GM10248 (cell line): Measurements from ENCODE around the gene TRAPPC1.
A peak's percentile ranks its signal among the peaks of the same experiment; 100 is the strongest.

ENCODE experiments used
- CTCF ChIA-PET: fragments of 300-600 bp; sonication (Branson Sonifier 250); formaldehyde crosslinking; extraction: SDS; loops from one replicate; lab custom pipeline; 2021; ENCODE audit warnings: antibody characterized with exemption; lab: Yijun Ruan, JAX
- POLR2A ChIA-PET: fragments of 350-650 bp; sonication (Branson Sonifier 250); formaldehyde crosslinking; extraction: SDS; loops from one replicate; lab custom pipeline; 2020; ENCODE audit warnings: antibody characterized with exemption; lab: Yijun Ruan, JAX
- DNase-seq: peaks from one replicate; pipeline ENCODE4 v3.0.0; 2012; ENCODE audit errors: extremely low spot score
- TF ChIP-seq, protein P1 (sequence below): IDR thresholded peaks from 2 replicates; pipeline ENCODE4 v1.5.1; 2012; ENCODE audit warnings: mild to moderate bottlenecking, low read depth; ENCODE audit errors: extremely low read depth, missing control alignments, control extremely low read depth

Gene TRAPPC1

DNA sequence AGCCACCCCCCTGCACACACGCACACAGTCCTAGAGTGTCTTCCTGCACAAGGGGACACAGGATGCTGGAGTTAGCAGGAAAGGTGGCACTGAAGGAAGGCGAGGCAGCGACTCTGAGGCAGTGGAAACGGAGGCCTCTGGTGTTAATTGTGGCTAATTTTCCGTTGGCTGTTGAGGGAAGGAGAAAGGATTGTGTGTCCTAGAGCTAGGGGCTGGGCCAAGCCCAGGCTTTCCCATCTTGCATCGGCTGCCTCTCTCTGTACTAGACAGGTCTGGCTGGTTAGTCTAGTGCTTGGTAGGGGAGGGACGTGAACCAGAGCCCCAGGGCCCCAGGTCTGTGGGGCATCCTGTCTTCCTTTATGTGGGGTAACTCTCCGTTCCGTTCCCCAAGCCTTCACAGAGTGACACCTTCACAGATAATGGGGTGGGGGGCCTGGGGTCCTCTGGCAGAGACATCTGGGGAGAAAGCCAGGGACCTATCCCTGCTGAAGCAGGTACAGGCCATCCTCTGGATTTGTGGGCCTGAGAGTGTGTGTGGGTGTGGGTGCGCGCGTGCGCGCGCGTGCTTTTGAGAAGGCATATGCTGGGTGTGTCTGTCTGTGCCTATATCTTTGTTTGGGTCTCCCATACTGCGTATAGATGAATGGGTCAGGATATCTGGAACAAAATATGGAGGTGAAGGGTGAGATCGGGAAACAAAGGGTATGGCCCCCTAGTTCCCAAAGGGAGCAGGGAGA, 43.4 kb downstream of the TRAPPC1 start, which contains the start of gene CHD3:
TSS of gene CHD3 (plus strand) at position 606 of the 737 bp plus-strand sequence. CDS start 212 bp downstream, outside the sequence.
- ChIA-PET POLR2A (no interaction called here), CTCF (interaction anchor here (1.2 to 1.3 kb wide), 2 partner anchors 13 to 101 kb away, joined by 3 to 7 read pairs; no protein-coding TSS in a partner anchor)
- no peak for DNase-seq
- TF ChIP-seq, protein P1, sequence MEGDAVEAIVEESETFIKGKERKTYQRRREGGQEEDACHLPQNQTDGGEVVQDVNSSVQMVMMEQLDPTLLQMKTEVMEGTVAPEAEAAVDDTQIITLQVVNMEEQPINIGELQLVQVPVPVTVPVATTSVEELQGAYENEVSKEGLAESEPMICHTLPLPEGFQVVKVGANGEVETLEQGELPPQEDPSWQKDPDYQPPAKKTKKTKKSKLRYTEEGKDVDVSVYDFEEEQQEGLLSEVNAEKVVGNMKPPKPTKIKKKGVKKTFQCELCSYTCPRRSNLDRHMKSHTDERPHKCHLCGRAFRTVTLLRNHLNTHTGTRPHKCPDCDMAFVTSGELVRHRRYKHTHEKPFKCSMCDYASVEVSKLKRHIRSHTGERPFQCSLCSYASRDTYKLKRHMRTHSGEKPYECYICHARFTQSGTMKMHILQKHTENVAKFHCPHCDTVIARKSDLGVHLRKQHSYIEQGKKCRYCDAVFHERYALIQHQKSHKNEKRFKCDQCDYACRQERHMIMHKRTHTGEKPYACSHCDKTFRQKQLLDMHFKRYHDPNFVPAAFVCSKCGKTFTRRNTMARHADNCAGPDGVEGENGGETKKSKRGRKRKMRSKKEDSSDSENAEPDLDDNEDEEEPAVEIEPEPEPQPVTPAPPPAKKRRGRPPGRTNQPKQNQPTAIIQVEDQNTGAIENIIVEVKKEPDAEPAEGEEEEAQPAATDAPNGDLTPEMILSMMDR = no peak

DNA sequence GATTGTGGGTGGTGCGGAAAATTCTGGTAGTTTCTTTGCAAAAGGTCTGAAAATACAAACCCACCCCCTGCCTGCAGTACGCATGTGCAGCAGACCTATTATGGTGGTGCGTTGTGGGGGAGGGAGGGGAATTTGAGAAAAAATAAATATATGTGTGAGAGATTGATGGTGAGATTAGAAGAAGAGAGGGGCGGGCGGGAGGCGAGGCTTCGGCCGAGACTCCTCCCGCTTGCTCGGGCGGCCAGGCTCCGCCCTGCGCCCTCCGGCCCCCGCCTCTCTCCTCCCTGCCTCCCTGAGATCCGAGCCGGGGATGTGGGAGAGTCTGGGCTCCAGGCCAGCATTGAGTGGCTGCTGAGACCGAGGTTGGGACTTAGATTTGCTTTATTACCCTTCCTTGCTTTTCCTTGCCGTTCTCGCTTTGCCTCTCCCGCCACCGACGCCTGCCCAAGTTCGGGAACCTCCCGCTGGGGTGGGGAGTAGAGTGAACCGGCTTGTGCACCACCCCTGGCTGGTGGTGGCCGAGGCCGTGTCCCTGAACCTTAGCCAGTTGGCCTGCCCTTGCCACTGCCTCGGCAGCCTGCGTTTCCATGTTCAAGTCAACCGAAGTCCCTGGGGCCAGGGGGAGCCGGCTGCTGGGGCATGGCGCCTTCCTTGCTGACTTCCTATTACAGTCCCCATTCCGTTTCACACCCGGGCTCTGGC, 44.1 kb downstream of the TRAPPC1 start:
- POLR2A ChIA-PET = no interaction called here
- peak; percentile 91 for DNase-seq
- TF ChIP-seq, protein P1 = no peak
- CTCF ChIA-PET = no interaction called here

DNA sequence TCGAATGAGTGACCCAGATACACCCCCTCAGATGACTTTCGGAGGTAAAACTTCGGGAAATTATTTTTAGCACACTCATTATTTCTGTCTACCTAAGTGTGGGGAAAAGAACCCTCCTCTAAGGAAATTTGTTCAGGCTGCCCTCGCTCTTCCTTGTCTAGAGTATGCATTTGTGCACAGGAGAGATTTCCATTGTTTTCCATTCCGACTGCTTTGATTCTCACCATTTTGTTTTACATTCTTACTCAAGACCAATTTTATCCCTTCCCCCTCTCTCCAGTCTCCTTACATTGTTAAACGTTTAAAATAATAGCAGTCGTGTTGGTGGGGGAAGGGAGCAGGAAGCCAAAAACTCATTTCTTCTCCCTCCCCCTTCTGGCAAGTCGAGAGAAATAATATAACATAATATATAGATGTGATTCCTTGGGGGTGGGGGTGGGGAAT, 44.7 kb downstream of the TRAPPC1 start:
- TF ChIP-seq, protein P1 = no peak
- DNase-seq = no peak
- POLR2A ChIA-PET = no interaction called here
- CTCF ChIA-PET = no interaction called here

DNA sequence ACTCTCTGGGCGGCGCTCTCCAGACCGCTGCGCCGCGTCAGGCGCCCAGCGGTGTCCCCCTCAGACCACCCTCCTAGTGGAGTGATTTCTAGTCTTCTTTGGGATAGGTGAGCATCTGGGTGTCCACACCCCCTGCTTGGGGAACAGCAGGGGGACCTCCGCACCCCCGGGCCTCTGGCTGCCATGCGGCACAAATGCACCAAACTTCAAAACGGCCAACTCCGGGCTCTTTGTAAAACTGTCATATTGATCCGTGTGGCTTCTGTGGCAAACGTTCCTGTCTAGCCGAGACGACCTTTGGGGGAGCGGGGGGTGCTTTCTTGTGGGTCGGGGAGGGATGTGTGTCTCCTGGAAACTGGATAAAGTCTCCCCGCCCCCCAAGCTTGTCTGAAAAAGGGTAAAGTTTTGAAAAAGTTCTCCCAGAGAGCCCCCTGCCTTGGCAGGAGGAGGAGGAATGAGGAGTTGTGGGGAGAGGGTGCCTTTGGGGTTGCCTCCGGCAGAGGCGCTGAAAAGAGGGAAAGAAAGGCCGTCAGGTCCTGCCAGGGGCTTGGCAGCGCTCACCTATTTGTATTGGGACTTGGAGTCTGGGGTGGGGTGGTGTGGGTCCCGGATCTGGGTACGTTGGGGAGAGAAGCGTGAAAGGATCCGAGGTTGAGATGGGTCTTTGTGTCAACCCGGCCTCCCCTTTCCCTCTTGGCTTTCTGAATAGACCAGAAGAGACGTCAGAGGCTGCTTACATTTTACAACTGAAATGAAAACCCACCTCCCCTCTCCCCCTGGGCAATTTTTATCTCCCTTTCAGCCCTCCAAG, 45.3 kb downstream of the TRAPPC1 start:
- TF ChIP-seq, protein P1 = no peak
- ChIA-PET POLR2A (interaction anchor here (0.6 to 1.1 kb wide), 2 partner anchors 29 to 482 kb away, joined by 3 to 6 read pairs; partner anchors contain the start of genes CYB5D1, NAA38 and TMEM256), CTCF (interaction anchor here (0.7 to 1.2 kb wide), 8 partner anchors 10 to 104 kb away, joined by 3 to 5 read pairs (median 3); partner anchors contain the start of gene NAA38)
- peak; percentile 35 for DNase-seq

DNA sequence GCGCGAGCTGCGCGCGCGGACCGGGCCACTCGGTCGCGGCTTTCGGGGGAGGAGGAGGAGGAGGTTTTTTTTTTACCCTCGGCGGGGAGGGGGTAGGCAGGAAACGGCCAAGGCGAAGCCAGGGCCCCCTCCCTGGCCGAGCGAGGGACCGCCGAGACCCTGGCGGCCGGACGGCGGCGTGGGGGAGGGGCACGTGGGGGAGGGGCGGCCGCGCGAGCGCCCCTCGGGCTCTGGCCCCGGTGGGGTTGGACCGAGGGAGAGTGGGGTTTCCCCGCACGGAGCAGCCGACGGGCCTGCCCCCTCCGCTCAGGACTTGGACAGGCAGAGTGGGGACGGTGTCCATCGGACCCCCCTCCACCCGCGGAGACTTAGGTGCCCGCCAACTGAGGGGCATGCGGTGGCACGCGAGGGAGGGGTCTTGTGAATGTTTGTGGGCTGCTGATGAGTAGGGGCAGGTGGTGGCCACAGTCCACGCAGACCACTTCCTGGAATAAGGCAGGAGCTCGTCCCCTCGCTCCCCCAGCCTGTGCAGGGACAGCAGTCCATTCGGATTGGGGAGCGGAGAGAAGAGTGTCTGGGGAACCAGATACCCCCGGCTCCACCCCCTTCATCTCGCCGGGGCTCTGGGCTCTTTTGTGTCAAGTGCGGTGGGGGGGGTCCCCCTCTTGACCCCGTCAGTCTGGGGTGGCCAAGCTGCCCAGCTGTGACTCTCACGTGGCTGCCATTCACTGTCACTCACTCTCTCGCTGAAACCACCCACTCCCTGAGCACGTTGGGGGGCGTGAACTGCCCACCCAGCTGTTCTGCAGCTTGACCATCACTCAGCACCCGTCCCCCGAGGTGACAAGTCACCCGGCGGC, 46.1 kb downstream of the TRAPPC1 start:
- TF ChIP-seq, protein P1 = no peak
- CTCF ChIA-PET = interaction anchor here (0.7 to 1.2 kb wide), 9 partner anchors 9 to 104 kb away, joined by 3 to 5 read pairs (median 3); partner anchors contain the start of gene NAA38
- DNase-seq = peak; percentile 74
- POLR2A ChIA-PET = interaction anchor here (0.5 to 1.1 kb wide), 3 partner anchors 28 to 482 kb away, joined by 3 to 6 read pairs (median 5); partner anchors contain the start of genes CYB5D1, NAA38 and TMEM256
